ENCODE results near the gene CCNF. TPM values are rescaled to one million over a fixed set of nuclear protein-coding genes. Genes with fewer than 3 reads are reported as not detected.

CCNF gene
- polyA plus RNA-seq, 6 donors from 2014 or later: 1.8 to 5.0 (median 2.8) TPM; not detected in 1

DNA sequence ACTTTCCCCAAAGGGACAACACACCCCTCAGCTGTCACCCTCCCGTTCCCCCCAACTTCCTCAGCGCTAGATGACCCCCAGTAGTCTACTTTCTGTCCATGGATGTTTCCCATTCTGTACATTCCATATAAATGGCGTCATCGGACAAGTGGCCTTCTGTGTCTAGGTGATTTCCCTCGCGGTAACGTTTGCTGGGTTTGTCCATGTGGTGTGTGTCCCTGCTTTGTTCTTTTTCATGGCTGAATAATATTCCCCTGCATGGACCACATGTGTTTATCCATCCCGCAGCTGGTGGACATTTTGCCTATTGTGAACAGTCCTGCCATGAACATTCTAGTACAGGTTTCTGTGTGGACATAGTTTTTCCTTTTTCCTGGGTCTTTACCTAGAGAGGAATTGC lies 23.4 kb downstream of the CCNF start:
- ATAC-seq (ENCODE audit: low read depth in 2 of 2) (no peak), DNase-seq (no peak)
- Mint-ChIP-seq H3K9me3 (no peaks in the 10 kb centered on the region), H3K4me3 (no peak overlapping the region), H3K36me3 (peaks cover 0 to 7% of the 10 kb centered on the region in 2 donors), H3K27me3 (no peaks in the 10 kb centered on the region), H3K4me1 (no peaks in the 10 kb centered on the region), H3K27ac (no peak overlapping the region)

DNA sequence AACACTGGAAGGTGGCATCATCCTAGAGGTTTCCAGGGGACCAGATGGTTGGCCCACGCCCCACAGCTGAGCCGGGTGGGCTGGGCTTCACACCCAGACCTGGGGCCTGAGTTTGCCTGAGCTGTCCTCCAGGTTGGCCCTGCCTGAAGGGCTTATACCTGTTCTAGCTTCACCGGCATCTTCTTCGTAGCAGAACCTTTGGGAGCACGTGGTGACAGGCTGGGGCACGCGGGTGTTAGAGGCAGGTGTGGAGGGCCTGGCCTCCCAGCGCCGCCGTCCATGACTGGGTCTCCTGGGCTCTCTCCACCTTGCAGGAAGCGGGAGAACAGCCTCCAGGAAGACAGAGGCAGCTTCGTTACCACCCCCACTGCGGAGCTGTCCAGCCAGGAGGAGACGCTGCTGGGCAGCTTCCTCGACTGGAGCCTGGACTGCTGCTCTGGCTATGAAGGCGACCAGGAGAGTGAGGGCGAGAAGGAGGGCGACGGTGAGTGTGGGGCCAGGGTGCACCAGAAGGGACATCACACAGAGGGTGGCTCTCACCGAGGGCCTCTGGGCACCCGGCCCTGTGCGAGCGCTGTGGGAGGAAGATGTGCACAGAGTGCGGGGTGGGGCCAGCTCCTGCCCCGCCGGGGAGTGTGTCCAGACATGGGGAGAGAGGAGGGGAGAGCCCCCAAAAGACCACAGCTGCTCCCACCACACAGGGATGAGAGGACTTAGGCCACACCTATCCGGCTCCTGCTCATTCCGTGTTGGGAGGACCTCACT lies 26.0 kb downstream of the CCNF start:
- Mint-ChIP-seq H3K4me3 (no peak overlapping the region), H3K36me3 (peaks cover 0 to 7% of the 10 kb centered on the region in 2 donors), H3K27me3 (no peaks in the 10 kb centered on the region), H3K27ac (no peak overlapping the region), H3K9me3 (no peaks in the 10 kb centered on the region), H3K4me1 (peaks cover 8 to 9% (median 8%) of the 10 kb centered on the region in 3 donors)
- no peak for ATAC-seq (ENCODE audit: low read depth in 2 of 2)
- no peak for DNase-seq

DNA sequence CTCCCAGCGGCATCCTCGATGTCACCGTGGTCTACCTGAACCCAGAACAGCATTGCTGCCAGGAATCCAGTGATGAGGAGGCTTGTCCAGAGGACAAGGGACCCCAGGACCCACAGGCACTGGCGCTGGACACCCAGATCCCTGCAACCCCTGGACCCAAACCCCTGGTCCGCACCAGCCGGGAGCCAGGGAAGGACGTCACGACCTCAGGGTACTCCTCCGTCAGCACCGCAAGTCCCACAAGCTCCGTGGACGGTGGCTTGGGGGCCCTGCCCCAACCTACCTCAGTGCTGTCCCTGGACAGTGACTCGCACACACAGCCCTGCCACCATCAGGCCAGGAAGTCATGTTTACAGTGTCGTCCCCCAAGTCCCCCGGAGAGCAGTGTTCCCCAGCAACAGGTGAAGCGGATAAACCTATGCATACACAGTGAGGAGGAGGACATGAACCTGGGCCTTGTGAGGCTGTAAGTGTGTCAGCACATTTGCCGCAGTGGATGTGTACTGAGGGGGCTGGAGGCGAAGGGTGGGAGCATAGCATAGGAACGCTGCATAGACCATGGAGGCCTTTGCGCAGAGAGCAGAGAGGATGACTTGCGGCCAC lies 27.4 kb downstream of the CCNF start:
- no peak overlapping the region for H3K4me3 Mint-ChIP-seq
- ATAC-seq (ENCODE audit: low read depth in 2 of 2) (no peak), DNase-seq (no peak)
- peak overlapping the region in 1 of 6 donors; percentile 47 for H3K27ac Mint-ChIP-seq
- no peaks in the 10 kb centered on the region for H3K27me3 Mint-ChIP-seq
- H3K4me1 Mint-ChIP-seq: peaks cover 8 to 9% (median 8%) of the 10 kb centered on the region in 3 donors
- H3K9me3 Mint-ChIP-seq: no peaks in the 10 kb centered on the region
- peaks cover 0 to 7% of the 10 kb centered on the region in 2 donors for H3K36me3 Mint-ChIP-seq

DNA sequence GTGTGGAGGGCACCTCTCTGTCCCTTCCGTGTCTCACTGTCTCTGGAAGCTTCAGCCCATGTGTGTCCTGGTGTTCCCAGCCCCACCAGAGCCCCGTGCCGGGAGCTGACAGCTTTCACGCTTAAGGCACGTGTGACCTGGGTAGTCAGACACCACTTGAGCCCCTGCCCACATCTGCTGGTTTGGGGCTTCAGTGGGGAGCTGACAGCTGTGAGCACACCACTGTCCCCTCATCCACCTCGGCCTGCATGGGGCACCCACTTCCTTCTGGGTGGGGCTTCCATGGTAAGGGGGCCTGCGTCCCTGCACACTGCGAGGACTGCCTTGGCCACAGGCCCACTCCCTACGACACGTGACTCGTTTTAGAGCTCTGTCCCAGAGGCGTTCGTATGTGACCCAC lies 28.0 kb downstream of the CCNF start:
- Mint-ChIP-seq H3K4me1 (peaks cover 8 to 9% (median 8%) of the 10 kb centered on the region in 3 donors), H3K4me3 (peak overlapping the region in 1 of 8 donors; percentile 47), H3K27me3 (no peaks in the 10 kb centered on the region), H3K36me3 (peaks cover 0 to 7% of the 10 kb centered on the region in 2 donors), H3K9me3 (no peaks in the 10 kb centered on the region), H3K27ac (no peak overlapping the region)
- DNase-seq: no peak
- no peak for ATAC-seq (ENCODE audit: low read depth in 2 of 2)

DNA sequence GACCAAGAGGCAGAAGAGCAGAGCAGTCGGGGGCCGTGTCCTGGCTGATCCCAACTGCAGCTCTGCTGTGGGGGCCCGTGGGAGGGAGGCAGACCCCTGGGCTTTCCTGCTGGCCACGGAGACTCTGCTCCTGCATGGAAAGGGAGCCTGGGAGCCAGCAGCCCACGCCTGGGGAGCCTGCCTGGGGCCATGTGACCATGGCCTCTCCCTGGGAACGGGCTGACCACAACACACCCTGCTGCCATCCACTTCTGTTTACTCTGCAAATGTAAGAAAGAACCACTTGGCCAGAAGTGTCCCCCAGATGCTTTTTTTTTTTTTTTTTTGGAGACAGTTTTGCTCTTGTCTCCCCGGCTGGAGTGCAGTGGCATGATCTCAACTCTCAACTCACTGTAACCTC lies 28.7 kb downstream of the CCNF start:
- Mint-ChIP-seq H3K27ac (no peak overlapping the region), H3K36me3 (peaks cover 0 to 7% of the 10 kb centered on the region in 2 donors), H3K4me3 (peak overlapping the region in 3 of 8 donors; percentile 20 to 47 (median 47)), H3K27me3 (no peaks in the 10 kb centered on the region), H3K9me3 (no peaks in the 10 kb centered on the region), H3K4me1 (peaks cover 8 to 9% (median 8%) of the 10 kb centered on the region in 3 donors)
- ATAC-seq (ENCODE audit: low read depth in 2 of 2): no peak
- no peak for DNase-seq

DNA sequence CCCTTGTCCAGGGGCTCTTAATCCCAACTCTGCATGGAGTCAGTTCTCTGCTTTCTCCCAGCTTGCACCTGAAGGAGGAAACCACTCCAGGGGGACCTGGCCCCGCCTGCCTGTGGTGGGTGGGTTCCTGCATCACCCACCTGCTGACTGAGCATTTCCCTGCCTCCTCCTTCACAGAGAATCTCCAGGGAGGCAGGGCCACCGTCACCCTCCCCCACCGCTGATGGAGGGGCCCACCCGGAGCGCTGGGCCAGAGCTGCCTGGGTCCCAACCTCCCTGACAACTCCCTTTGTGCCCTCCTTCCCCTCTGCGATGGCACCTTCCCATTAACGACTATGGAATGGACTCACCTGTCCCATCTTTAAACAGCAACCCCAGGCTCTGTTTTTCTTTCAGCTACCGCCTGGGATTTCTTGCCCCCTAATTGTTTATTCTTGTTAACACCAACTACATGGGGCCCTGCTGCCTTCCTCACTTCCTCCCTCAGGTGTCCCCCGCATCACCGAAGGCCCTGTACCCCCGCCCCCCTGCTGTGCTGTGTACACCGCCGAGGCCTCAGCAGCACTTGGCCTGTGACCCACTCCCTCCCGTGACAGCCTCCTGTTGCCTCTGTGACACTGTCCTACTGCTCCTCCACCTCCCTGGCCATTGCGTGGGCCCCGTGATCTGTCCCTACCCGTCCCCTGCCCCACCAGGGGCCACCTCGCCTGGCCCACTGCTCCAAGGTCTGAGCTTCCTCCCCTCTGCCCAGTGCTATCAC lies 29.8 kb downstream of the CCNF start:
- Mint-ChIP-seq H3K4me1 (peaks cover 8 to 9% (median 8%) of the 10 kb centered on the region in 3 donors), H3K9me3 (no peaks in the 10 kb centered on the region), H3K36me3 (peaks cover 0 to 1% of the 10 kb centered on the region in 2 donors), H3K4me3 (peak overlapping the region; percentile 74 to 94 (median 86)), H3K27me3 (no peaks in the 10 kb centered on the region), H3K27ac (peak overlapping the region in 3 of 6 donors; percentile 4 to 48 (median 6))
- ATAC-seq (ENCODE audit: low read depth in 2 of 2): no peak
- DNase-seq: no peak

DNA sequence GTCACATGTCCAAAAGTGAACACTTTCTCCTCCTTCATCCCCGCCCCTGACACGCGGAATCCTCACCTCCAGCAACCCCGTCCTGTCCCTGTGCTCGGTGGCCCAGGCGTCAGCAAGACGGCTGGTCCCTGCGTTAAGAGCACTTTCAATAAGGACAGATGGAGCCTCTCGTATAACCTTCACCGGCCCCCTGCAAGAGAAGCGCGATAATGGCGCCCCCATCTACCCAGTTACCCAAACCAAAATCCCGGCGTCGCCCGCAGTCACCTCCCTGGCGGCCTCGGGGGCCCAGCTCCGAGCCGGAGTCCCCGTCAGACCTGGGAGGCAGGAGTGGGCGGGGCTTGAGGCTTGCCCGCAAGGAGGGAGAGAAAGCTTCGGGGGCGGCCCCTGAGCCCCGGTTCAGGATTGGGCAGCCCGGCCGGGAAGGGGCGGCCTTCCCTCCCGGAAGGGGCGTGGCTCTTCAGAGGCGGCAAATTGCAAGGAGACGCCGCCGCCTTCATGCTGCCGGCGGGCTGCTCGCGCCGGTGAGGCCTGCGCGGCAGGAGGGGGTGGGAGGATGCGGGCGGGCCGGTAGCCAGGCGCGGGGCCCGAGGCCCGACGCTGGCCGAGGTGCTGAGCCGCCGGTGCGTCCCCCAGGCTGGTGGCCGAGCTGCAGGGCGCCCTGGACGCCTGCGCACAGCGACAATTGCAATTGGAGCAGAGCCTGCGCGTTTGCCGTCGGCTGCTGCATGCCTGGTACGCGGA lies 30.6 kb downstream of the CCNF start, which contains the start of gene TEDC2:
Gene TEDC2, plus strand, starts transcription at position 463 of the 744 bp plus-strand sequence. Its CDS starts 36 bp downstream, at position 499.
- H3K36me3 Mint-ChIP-seq: no peaks in the 10 kb centered on the region

DNA sequence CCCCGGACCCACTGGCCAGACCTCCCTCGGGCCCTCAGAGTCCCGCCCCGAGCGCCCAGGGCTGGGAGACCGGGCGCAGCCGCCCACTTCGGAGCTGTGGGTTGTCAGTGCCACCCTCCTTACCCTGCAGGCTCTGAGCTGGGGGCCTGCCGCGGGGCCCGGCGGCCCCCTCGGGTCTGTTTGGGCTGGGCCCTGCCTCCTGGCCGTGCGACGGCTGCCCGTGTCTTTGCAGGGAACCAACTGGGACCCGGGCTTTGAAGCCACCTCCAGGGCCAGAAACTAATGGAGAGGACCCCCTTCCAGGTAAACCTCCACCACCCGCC lies 31.1 kb downstream of the CCNF start:
- ATAC-seq (ENCODE audit: low read depth in 2 of 2) (no peak), DNase-seq (no peak)
- Mint-ChIP-seq H3K9me3 (no peaks in the 10 kb centered on the region), H3K27ac (no peak overlapping the region), H3K36me3 (no peaks in the 10 kb centered on the region), H3K4me1 (peaks cover 8 to 9% (median 8%) of the 10 kb centered on the region in 3 donors), H3K4me3 (peak overlapping the region in 1 of 8 donors; percentile 83), H3K27me3 (no peaks in the 10 kb centered on the region)

More for the DNA sequence above, 30.6 kb downstream of the CCNF start, which contains the start of gene TEDC2:
- peak within 1 kb of the TSS in 5 of 6 donors; percentile 4 to 82 (median 24) for H3K27ac Mint-ChIP-seq
- H3K4me1 Mint-ChIP-seq: peaks cover 8 to 9% (median 8%) of the 10 kb centered on the region in 3 donors
- DNase-seq: peak; percentile 95
- H3K27me3 Mint-ChIP-seq: no peaks in the 10 kb centered on the region
- H3K4me3 Mint-ChIP-seq: peak within 1 kb of the TSS; percentile 74 to 94 (median 86)
- ATAC-seq (ENCODE audit: low read depth in 2 of 2): peak; percentile 99
- no peaks in the 10 kb centered on the region for H3K9me3 Mint-ChIP-seq

DNA sequence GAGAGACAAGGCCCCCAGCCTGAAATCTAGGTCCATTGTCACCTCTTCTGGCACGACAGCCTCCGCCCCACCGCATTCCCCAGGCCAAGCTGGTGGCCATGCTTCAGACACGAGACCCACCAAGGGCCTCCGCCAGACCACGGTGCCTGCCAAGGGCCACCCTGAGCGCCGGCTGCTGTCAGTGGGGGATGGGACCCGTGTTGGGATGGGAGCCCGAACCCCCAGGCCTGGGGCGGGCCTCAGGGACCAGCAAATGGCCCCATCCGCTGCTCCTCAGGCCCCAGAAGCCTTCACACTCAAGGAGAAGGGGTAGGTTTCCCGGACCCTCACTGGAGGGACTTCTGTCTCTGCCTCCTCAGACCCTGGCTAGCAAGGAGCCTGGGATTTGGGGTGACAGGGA lies 31.7 kb downstream of the CCNF start:
- peaks cover 8 to 9% (median 8%) of the 10 kb centered on the region in 3 donors for H3K4me1 Mint-ChIP-seq
- peak overlapping the region in 3 of 8 donors; percentile 31 to 57 (median 41) for H3K4me3 Mint-ChIP-seq

DNA sequence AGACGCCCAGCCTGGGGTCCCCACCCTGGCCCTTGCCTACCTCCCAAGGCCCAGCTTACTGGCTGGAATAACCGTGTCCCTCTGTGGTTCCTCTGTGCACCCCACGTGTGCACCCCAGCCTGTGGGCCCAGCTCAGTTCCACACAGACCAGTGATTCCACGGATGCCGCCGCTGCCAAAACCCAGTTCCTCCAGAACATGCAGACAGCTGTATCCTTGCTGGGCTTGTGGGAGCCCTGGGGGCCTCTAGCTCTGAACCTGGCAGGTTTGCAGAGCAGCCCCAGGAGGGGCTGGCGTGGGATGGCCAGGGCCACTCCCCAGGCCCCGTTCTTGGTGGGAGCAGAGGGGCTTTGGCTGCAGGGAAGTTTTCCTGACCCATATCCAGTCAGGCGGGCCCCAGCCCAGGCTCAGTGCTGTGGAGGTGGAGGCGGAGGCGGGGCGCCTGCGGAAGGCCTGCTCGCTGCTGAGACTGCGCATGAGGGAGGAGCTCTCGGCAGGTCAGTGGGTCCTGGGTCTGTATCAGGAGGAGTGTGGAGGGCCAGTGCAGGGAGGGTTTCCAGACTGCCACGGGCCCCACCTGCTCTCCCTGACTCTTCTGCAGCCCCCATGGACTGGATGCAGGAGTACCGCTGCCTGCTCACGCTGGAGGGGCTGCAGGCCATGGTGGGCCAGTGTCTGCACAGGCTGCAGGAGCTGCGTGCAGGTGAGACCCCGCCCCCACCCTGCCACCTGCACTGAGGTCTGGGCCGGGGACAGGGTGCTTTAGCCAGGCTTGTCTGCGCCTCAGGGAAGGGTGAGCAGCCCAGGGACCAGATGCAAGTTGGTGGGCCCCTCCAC lies 33.0 kb downstream of the CCNF start:
- peak overlapping the region in 1 of 8 donors; percentile 3 for H3K4me3 Mint-ChIP-seq
- peaks cover 9 to 11% (median 10%) of the 10 kb centered on the region in 3 donors for H3K4me1 Mint-ChIP-seq
- ATAC-seq (ENCODE audit: low read depth in 2 of 2): no peak
- no peaks in the 10 kb centered on the region for H3K27me3 Mint-ChIP-seq
- no peaks in the 10 kb centered on the region for H3K36me3 Mint-ChIP-seq
- DNase-seq: no peak
- H3K9me3 Mint-ChIP-seq: no peaks in the 10 kb centered on the region
- no peak overlapping the region for H3K27ac Mint-ChIP-seq

More for the DNA sequence above, 31.7 kb downstream of the CCNF start:
- no peak overlapping the region for H3K27ac Mint-ChIP-seq
- no peaks in the 10 kb centered on the region for H3K27me3 Mint-ChIP-seq
- H3K36me3 Mint-ChIP-seq: no peaks in the 10 kb centered on the region
- H3K9me3 Mint-ChIP-seq: no peaks in the 10 kb centered on the region
- ATAC-seq (ENCODE audit: low read depth in 2 of 2) (no peak), DNase-seq (no peak)

DNA sequence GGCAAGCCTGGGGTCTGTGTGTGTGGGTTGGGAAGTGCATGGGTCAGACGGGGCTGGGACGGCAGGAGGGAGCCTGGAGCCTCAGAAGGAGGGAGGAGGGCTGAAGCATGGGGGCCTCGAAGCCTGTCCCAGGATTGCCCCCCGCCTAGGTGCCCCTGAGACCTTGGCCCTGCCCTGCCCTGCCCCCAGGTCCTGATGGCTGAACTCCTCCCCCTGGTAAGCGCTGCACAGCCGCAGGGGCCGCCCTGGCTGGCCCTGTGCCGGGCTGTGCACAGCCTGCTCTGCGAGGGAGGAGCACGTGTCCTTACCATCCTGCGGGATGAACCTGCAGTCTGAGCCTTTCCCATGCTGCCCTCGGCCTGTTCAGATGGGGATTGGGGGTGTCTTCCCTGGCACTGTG lies 35.1 kb downstream of the CCNF start:
- Mint-ChIP-seq H3K4me1 (peaks cover 13 to 25% (median 17%) of the 10 kb centered on the region in 3 donors), H3K36me3 (no peaks in the 10 kb centered on the region), H3K4me3 (peak overlapping the region in 1 of 8 donors; percentile 30), H3K27ac (no peak overlapping the region), H3K27me3 (peaks cover 0 to 8% (median 7%) of the 10 kb centered on the region in 3 donors), H3K9me3 (no peaks in the 10 kb centered on the region)
- ATAC-seq (ENCODE audit: low read depth in 2 of 2) (no peak), DNase-seq (no peak)
